22Rv1 (cell line): ENCODE results near the gene PLA2G7.
A peak's percentile ranks its signal among the peaks of the same experiment; 100 is the strongest.

Source experiments
- H3K27ac ChIP-seq: fragments of 450-650 bp; 2 replicates; pipeline ENCODE4 v1.5.1; 2017
- CTCF ChIP-seq: fragments of 450-650 bp; IDR thresholded peaks from 2 replicates; pipeline ENCODE4 v1.5.1; 2017; ENCODE audit warnings: mild to moderate bottlenecking
- ZFX ChIP-seq: fragments of 450-650 bp; IDR thresholded peaks from 2 replicates; pipeline ENCODE4 v1.6.1; 2017; ENCODE audit warnings: antibody characterized with exemption, borderline replicate concordance

Gene PLA2G7

DNA sequence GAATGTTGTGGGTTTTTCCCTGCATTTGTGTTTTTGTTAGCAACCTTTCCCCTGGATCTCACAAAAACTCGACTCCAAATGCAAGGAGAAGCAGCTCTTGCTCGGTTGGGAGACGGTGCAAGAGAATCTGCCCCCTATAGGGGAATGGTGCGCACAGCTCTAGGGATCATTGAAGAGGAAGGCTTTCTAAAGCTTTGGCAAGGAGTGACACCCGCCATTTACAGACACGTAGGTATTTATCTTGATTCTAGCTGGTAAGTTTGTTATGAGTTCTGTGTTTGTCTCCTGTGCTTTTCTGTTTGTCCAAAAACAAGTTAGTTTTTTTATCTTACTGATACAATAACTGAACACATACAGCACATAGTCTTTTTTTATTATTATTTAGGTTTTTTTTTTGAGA, 79.4 kb downstream of the PLA2G7 start:
- H3K27ac ChIP-seq, result no peak overlapping the region

More for the DNA sequence above, 79.4 kb downstream of the PLA2G7 start:
- TF ChIP-seq CTCF (peak; percentile 36), ZFX (no peak)
